Activated CD4-positive, alpha-beta memory T cell treated with anti-CD3 and anti-CD28 coated beads, Interleukin-2, amount 10 ng/mL, durations not matched to agents 7 days and 5 days (primary cell): ENCODE data around the gene MYADM. TPM values are rescaled to one million over a fixed set of nuclear protein-coding genes. Genes with fewer than 3 reads are reported as not detected.

ENCODE experiments used
- CTCF ChIA-PET: fragments of 350-600 bp; sonication (Branson Sonifier 250); formaldehyde crosslinking; loops from one replicate; lab custom pipeline; 2021; ENCODE audit warnings: antibody characterized with exemption, inconsistent platforms; lab: Charles Lee
- POLR2A ChIA-PET: fragments of 350-600 bp; sonication (Branson Sonifier 250); formaldehyde crosslinking; loops from one replicate; lab custom pipeline; 2021; ENCODE audit warnings: antibody characterized with exemption; lab: Charles Lee
- DNase-seq: peaks from one replicate; pipeline ENCODE4 v3.0.0-alpha.2; 2020
- H3K27ac Mint-ChIP-seq: one replicate; pipeline ENCODE4 v1.8.0; 2021; ENCODE audit warnings: mild to moderate bottlenecking, mixed read lengths
- H3K27me3 Mint-ChIP-seq: one replicate; pipeline ENCODE4 v1.8.0; 2021; ENCODE audit warnings: mixed read lengths
- H3K36me3 Mint-ChIP-seq: one replicate; pipeline ENCODE4 v1.8.0; 2021; ENCODE audit warnings: low read depth, mixed read lengths
- H3K4me1 Mint-ChIP-seq: one replicate; pipeline ENCODE4 v1.8.0; 2021; ENCODE audit warnings: mixed read lengths
- H3K4me3 Mint-ChIP-seq: one replicate; pipeline ENCODE4 v1.8.0; 2021; ENCODE audit warnings: mild to moderate bottlenecking, mixed read lengths
- H3K9me3 Mint-ChIP-seq: one replicate; pipeline ENCODE4 v1.8.0; 2021; ENCODE audit warnings: mixed read lengths
- total RNA-seq, 2 experiments: library from RNA; stranded (reverse); gene quantifications; one replicate each; pipeline ENCODE4 v1.2.3, GENCODE V29; 2021

MYADM gene
- total RNA-seq, 2 experiments from 2014 or later, result 109 TPM

GRCh38 chr19:53870485-53870844 is 2.8 kb downstream of the MYADM start:
- CTCF ChIA-PET, result interaction anchor here (1.9 kb wide), 1 partner anchor 11 kb away, joined by 4 read pairs; the partner anchor contains the start of gene PRKCG
- DNase-seq, result no peak

GRCh38 chr19:53871454-53871853 is 3.8 kb downstream of the MYADM start:
- Mint-ChIP-seq H3K4me1 (peaks cover 59% of the 10 kb centered on the region), H3K36me3 (peaks cover 55% of the 10 kb centered on the region), H3K27ac (peak overlapping the region; percentile 41), H3K4me3 (peak overlapping the region; percentile 26), H3K27me3 (no peaks in the 10 kb centered on the region), H3K9me3 (no peaks in the 10 kb centered on the region)
- no peak for DNase-seq
- CTCF ChIA-PET, result interaction anchor here (1.9 kb wide), 1 partner anchor 10 kb away, joined by 4 read pairs; the partner anchor contains the start of gene PRKCG
- POLR2A ChIA-PET, result interaction anchor here (1.7 kb wide), 1 partner anchor 20 kb away, joined by 6 read pairs; no protein-coding TSS in a partner anchor

More at GRCh38 chr19:53870485-53870844, 2.8 kb downstream of the MYADM start:
- Mint-ChIP-seq H3K27me3 (no peaks in the 10 kb centered on the region), H3K36me3 (peaks cover 47% of the 10 kb centered on the region), H3K27ac (peak overlapping the region; percentile 41), H3K4me1 (peaks cover 64% of the 10 kb centered on the region), H3K4me3 (peak overlapping the region; percentile 61), H3K9me3 (no peaks in the 10 kb centered on the region)
- POLR2A ChIA-PET, result interaction anchor here (1.7 kb wide), 1 partner anchor 19 kb away, joined by 6 read pairs; no protein-coding TSS in a partner anchor

- CTCF ChIA-PET, result interaction anchor here (1.2 kb wide), 1 partner anchor 150 kb away, joined by 3 read pairs; no protein-coding TSS in a partner anchor
- DNase-seq, result no peak
These were observed 5.1 kb downstream of the MYADM start for GRCh38 chr19:53872762-53873161.

GRCh38 chr19:53873773-53874605 is 6.3 kb downstream of the MYADM start:
- POLR2A ChIA-PET, result interaction anchor here (1.4 kb wide), 1 partner anchor 8 kb away, joined by 3 read pairs; the partner anchor contains the start of gene PRKCG
- no peak for DNase-seq
- H3K4me3 Mint-ChIP-seq, result peak overlapping the region; percentile 37
- H3K36me3 Mint-ChIP-seq, result peaks cover 59% of the 10 kb centered on the region
- H3K27ac Mint-ChIP-seq, result peak overlapping the region; percentile 86
- peaks cover 66% of the 10 kb centered on the region for H3K4me1 Mint-ChIP-seq
- CTCF ChIA-PET, result interaction anchor here (0.8 to 1.2 kb wide), 5 partner anchors 9 to 149 kb away, joined by 3 to 4 read pairs (median 3); no protein-coding TSS in a partner anchor
- H3K9me3 Mint-ChIP-seq, result no peaks in the 10 kb centered on the region
- peaks cover 3% of the 10 kb centered on the region for H3K27me3 Mint-ChIP-seq

More at GRCh38 chr19:53872762-53873161, 5.1 kb downstream of the MYADM start:
- H3K27me3 Mint-ChIP-seq, result no peaks in the 10 kb centered on the region
- H3K4me1 Mint-ChIP-seq, result peaks cover 61% of the 10 kb centered on the region
- peaks cover 64% of the 10 kb centered on the region for H3K36me3 Mint-ChIP-seq
- peak overlapping the region; percentile 86 for H3K27ac Mint-ChIP-seq
- POLR2A ChIA-PET, result no interaction called here
- H3K9me3 Mint-ChIP-seq, result no peaks in the 10 kb centered on the region
- H3K4me3 Mint-ChIP-seq, result no peak overlapping the region

GRCh38 chr19:53874606-53874990 is 6.9 kb downstream of the MYADM start:
- Mint-ChIP-seq H3K4me3 (peak overlapping the region; percentile 37), H3K4me1 (peaks cover 67% of the 10 kb centered on the region), H3K36me3 (peaks cover 57% of the 10 kb centered on the region), H3K9me3 (no peaks in the 10 kb centered on the region), H3K27ac (peak overlapping the region; percentile 86), H3K27me3 (peaks cover 4% of the 10 kb centered on the region)
- CTCF ChIA-PET, result interaction anchor here (0.8 to 1.1 kb wide), 4 partner anchors 9 to 21 kb away, joined by 3 to 4 read pairs (median 3); no protein-coding TSS in a partner anchor
- DNase-seq, result no peak
- POLR2A ChIA-PET, result interaction anchor here (0.7 to 1.4 kb wide), 2 partner anchors 8 to 9 kb away, joined by 3 read pairs; partner anchors contain the start of gene PRKCG

GRCh38 chr19:53875602-53876325 is 8.1 kb downstream of the MYADM start:
- Mint-ChIP-seq H3K4me1 (peaks cover 61% of the 10 kb centered on the region), H3K4me3 (no peak overlapping the region), H3K27ac (peak overlapping the region; percentile 23), H3K9me3 (no peaks in the 10 kb centered on the region), H3K36me3 (peaks cover 53% of the 10 kb centered on the region), H3K27me3 (peaks cover 4% of the 10 kb centered on the region)
- CTCF ChIA-PET, result interaction anchor here (0.7 to 1.2 kb wide), 4 partner anchors 8 to 653 kb away, joined by 3 to 4 read pairs (median 3); partner anchors contain the start of gene MYADM
- DNase-seq, result no peak
- POLR2A ChIA-PET, result interaction anchor here (1.8 to 2.0 kb wide), 2 partner anchors 7 to 8 kb away, joined by 6 to 11 read pairs; partner anchors contain the start of gene MYADM

- no peak for DNase-seq
- CTCF ChIA-PET, result interaction anchor here (0.7 to 1.2 kb wide), 4 partner anchors 9 to 652 kb away, joined by 3 to 4 read pairs (median 3); partner anchors contain the start of gene MYADM
- peaks cover 4% of the 10 kb centered on the region for H3K27me3 Mint-ChIP-seq
- H3K36me3 Mint-ChIP-seq, result peaks cover 44% of the 10 kb centered on the region
- H3K27ac Mint-ChIP-seq, result no peak overlapping the region
- no peak overlapping the region for H3K4me3 Mint-ChIP-seq
- H3K9me3 Mint-ChIP-seq, result no peaks in the 10 kb centered on the region
- peaks cover 53% of the 10 kb centered on the region for H3K4me1 Mint-ChIP-seq
- POLR2A ChIA-PET, result interaction anchor here (1.8 to 2.0 kb wide), 2 partner anchors 8 to 9 kb away, joined by 6 to 11 read pairs; partner anchors contain the start of gene MYADM
These were observed 9.1 kb downstream of the MYADM start for GRCh38 chr19:53876651-53877224.

GRCh38 chr19:53877361-53877766 is 9.7 kb downstream of the MYADM start:
- H3K9me3 Mint-ChIP-seq, result no peaks in the 10 kb centered on the region
- no peak overlapping the region for H3K4me3 Mint-ChIP-seq
- no peak overlapping the region for H3K27ac Mint-ChIP-seq
- ChIA-PET CTCF (no interaction called here), POLR2A (interaction anchor here (1.8 to 2.0 kb wide), 2 partner anchors 9 to 10 kb away, joined by 6 to 11 read pairs; partner anchors contain the start of gene MYADM)
- H3K36me3 Mint-ChIP-seq, result peaks cover 44% of the 10 kb centered on the region
- no peak for DNase-seq
- peaks cover 53% of the 10 kb centered on the region for H3K4me1 Mint-ChIP-seq
- H3K27me3 Mint-ChIP-seq, result peaks cover 4% of the 10 kb centered on the region

GRCh38 chr19:53878776-53879139 is 11.1 kb downstream of the MYADM start:
- Mint-ChIP-seq H3K9me3 (no peaks in the 10 kb centered on the region), H3K27me3 (peaks cover 13% of the 10 kb centered on the region), H3K36me3 (peaks cover 34% of the 10 kb centered on the region), H3K4me3 (no peak overlapping the region), H3K27ac (no peak overlapping the region), H3K4me1 (peaks cover 46% of the 10 kb centered on the region)
- POLR2A ChIA-PET, result interaction anchor here (0.9 to 1.9 kb wide), 2 partner anchors 11 to 25 kb away, joined by 3 to 12 read pairs; partner anchors contain the start of gene MYADM
- CTCF ChIA-PET, result interaction anchor here (0.6 to 1.2 kb wide), 2 partner anchors 25 to 149 kb away, joined by 3 read pairs; no protein-coding TSS in a partner anchor
- no peak for DNase-seq

- DNase-seq, result peak; percentile 86
- H3K27me3 Mint-ChIP-seq, result peaks cover 17% of the 10 kb centered on the region
- peaks cover 29% of the 10 kb centered on the region for H3K36me3 Mint-ChIP-seq
- ChIA-PET POLR2A (interaction anchor here (0.9 to 1.9 kb wide), 2 partner anchors 11 to 26 kb away, joined by 3 to 12 read pairs; partner anchors contain the start of gene MYADM), CTCF (interaction anchor here (0.6 to 1.2 kb wide), 2 partner anchors 26 to 148 kb away, joined by 3 read pairs; no protein-coding TSS in a partner anchor)
- no peak overlapping the region for H3K27ac Mint-ChIP-seq
- H3K4me1 Mint-ChIP-seq, result peaks cover 42% of the 10 kb centered on the region
- H3K4me3 Mint-ChIP-seq, result no peak overlapping the region
- H3K9me3 Mint-ChIP-seq, result no peaks in the 10 kb centered on the region
These were observed 11.7 kb downstream of the MYADM start for GRCh38 chr19:53879140-53880081.
